Kidney epithelial cell (primary cell): ENCODE data around the gene RNASE11. TPM values are rescaled to one million over a fixed set of nuclear protein-coding genes. Genes with fewer than 3 reads are reported as not detected.
"Not testable (repeated sequence)": the region's sequence is repeated elsewhere in the genome, so short reads cannot be mapped to it uniquely, and the experiment has no call there.

Source experiments
- DNase-seq: peaks from one replicate; pipeline ENCODE4 v3.0.0-alpha.2; 2010; ENCODE audit warnings: low read depth
- H3K27me3 ChIP-seq: 2 replicates; pipeline ENCODE4 v1.6.0; 2011; ENCODE audit warnings: low read length; ENCODE audit not compliant: control insufficient read depth, insufficient read depth
- H3K36me3 ChIP-seq: 2 replicates; pipeline ENCODE4 v1.5.1; 2011; ENCODE audit warnings: low read length; ENCODE audit not compliant: control insufficient read depth, insufficient read depth
- H3K4me3 ChIP-seq: 2 replicates; pipeline ENCODE4 v1.5.1; 2011; ENCODE audit warnings: low read depth, mild to moderate bottlenecking, control low read depth, low read length
- CTCF ChIP-seq: IDR thresholded peaks from 2 replicates; pipeline ENCODE4 v1.5.1; 2011; ENCODE audit warnings: mild to moderate bottlenecking, moderate library complexity, low read length, control low read depth, inconsistent platforms; ENCODE audit not compliant: insufficient read depth, poor library complexity, severe bottlenecking
- total RNA-seq: library from RNA; depleted of rRNA; stranded (reverse); fragments of >200 nt; gene quantifications from 2 replicates; pipeline ENCODE4 v1.2.3, GENCODE V29; 2015

Gene RNASE11
- total RNA-seq, 1 donor from 2014 or later: not detected

GRCh38 chr14:20578325-20578724, 9.5 kb downstream of the RNASE11 start:
- H3K4me3 ChIP-seq: no peak overlapping the region
- no peaks in the 10 kb centered on the region for H3K36me3 ChIP-seq
- DNase-seq: no peak
- no peaks in the 10 kb centered on the region for H3K27me3 ChIP-seq
- TF ChIP-seq CTCF: no peak

DNA sequence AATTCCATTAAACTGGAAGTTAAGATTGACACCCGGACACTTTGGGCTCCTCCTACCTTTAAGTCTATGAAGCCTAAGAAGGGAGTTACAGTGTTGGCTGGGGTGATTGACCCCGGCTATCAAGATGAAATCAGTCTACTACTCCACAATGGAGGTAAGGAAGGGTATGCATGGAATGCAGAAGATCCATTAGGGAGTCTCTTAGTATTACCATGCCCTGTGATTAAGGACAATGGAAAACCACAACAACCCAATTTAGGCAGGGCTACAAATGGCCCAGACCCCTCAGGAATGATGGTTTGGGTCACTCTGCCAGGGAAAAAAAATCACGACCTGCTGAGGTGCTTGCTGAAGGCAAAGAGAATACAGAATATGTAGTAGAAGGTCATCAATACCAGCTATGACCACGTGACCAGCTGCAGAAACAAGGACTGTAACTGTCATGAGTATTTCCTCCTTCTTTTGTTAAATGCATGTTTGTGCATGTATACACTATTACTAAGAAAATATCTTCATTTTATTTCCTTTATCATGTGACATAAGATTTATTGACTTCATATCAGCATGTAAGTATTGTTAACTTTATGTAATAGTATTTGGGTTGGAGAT, 15.3 kb downstream of the RNASE11 start:
- H3K27me3 ChIP-seq, H3K36me3 ChIP-seq, DNase-seq, H3K4me3 ChIP-seq: not testable (repeated sequence)

GRCh38 chr14:20570720-20571119, 17.1 kb downstream of the RNASE11 start:
- H3K36me3 ChIP-seq, DNase-seq, H3K4me3 ChIP-seq, H3K27me3 ChIP-seq: not testable (repeated sequence)

DNA sequence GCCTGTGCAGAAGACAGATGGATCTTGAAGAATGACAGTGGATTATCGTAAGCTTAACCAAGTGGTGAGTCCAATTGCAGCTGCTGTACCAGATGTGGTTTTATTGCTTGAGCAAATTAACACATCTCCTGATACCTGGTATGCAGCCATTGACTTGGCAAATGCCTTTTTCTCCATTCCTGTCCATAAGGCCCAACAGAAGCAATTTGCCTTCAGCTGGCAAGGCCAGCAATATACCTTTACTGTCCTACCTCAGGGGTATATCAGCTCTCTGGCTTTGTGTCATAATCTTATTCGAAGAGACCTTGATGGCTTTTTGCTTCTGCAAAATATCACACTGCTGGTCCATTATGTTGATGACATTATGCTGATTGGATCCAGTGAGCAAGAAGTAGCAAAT, 17.9 kb downstream of the RNASE11 start:
- H3K27me3 ChIP-seq, DNase-seq, H3K36me3 ChIP-seq, H3K4me3 ChIP-seq: not testable (repeated sequence)

DNA sequence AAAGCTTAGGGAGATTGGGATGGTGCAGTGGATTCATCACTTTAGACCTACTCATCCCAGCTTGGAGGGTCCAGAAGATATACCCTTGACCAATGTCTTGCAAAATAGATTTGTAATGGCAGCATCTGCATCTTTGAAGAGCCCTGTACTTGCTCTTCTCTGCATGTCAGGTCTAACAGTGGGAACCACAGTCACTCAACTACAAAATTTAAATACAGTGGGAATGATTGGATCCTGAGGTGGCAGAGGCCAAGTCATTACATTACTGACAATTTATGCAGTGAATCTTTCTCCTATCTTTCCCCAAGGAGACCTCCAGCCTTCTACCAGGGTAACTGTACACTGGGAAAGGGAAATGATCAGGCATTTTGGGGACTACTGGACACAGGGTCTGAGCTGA, 18.7 kb downstream of the RNASE11 start:
- no peak for TF ChIP-seq CTCF
- Histone ChIP-seq H3K36me3 (no peaks in the 10 kb centered on the region), H3K4me3 (no peak overlapping the region), H3K27me3 (no peaks in the 10 kb centered on the region)
- DNase-seq: no peak

- no peak for DNase-seq
- Histone ChIP-seq H3K4me3 (no peak overlapping the region), H3K27me3 (no peaks in the 10 kb centered on the region), H3K36me3 (no peaks in the 10 kb centered on the region)
- no peak for TF ChIP-seq CTCF
These were observed 19.4 kb downstream of the RNASE11 start for GRCh38 chr14:20568393-20568792.

DNA sequence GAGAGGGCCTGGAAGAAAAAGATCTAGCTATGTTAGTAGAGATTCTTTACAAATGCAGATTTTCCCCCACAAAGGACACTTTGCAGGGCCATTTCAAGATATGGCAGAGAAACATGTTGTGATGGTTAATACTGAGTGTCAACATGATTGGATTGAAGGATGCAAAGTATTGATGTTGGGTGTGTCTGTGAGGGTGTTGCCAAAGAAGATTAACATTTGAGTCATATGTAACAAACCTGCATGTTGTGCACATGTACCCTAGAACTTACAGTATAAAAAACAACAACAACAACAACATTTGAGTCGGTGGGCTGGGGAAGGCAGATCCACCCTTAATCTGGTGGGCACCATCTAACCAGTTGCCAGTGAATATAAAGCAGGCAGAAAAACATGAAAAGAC, 20.6 kb downstream of the RNASE11 start:
- not testable (repeated sequence) for H3K27me3 ChIP-seq, DNase-seq, H3K4me3 ChIP-seq, H3K36me3 ChIP-seq

- Histone ChIP-seq H3K27me3 (no peaks in the 10 kb centered on the region), H3K4me3 (no peak overlapping the region), H3K36me3 (no peaks in the 10 kb centered on the region)
- no peak for TF ChIP-seq CTCF
- no peak for DNase-seq
These were observed 23.3 kb downstream of the RNASE11 start for GRCh38 chr14:20564501-20564997.
